Kidney tubule cell (primary cell): ENCODE results near the gene SERPINB5.

Experiments used
- DNase-seq: peaks from one replicate; pipeline ENCODE4 v3.0.0-alpha.2; 2018; ENCODE audit warnings: low spot score

The SERPINB5 gene

DNA sequence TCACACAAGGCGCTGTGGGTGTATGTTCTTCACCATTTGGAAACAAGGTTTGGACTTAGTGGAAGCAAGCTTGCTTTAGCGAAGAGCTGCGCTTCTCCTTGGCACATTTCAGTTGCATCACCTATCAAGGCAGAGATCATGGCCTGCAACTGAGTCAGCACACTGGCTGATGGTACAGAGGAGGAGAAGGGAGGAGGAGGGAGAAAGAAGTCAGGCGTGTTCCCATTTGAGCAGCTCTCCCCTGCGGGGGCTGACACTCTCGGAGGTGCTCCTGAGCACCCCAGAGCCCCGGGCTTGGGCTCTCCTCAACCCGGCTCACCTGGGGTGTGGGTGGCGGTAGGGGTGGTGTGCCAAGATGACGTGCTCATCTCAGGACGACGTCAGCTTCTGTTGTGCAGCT is 6.0 kb upstream of the SERPINB5 start:
- no peak for DNase-seq

GRCh38 chr18:63472380-63472779 is 4.4 kb upstream of the SERPINB5 start:
- DNase-seq: peak; percentile 12

DNA sequence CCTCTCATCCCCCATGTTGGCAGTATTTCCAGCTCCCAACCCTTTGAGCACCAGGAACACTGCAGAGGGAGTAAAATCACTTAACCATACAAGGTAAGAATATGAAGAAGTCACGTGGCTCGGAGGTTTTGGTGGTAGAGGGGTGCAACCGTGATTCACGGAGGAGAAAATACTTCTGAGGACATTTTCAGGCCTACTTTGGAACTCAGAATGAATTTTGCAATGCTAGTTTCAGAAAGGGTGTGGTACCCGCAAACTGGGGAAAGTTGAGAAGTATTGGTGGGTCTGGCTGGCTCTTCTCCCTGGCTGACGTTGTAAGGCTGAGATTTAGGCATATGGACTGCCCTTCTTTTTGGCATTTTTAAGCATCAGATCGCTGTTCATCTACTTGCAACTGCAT is 442 bp downstream of the SERPINB5 start:
- DNase-seq: no peak

GRCh38 chr18:63477968-63478367 is 1.2 kb downstream of the SERPINB5 start:
- no peak for DNase-seq

- DNase-seq: no peak
These were observed 3.1 kb downstream of the SERPINB5 start for GRCh38 chr18:63479826-63480225.

DNA sequence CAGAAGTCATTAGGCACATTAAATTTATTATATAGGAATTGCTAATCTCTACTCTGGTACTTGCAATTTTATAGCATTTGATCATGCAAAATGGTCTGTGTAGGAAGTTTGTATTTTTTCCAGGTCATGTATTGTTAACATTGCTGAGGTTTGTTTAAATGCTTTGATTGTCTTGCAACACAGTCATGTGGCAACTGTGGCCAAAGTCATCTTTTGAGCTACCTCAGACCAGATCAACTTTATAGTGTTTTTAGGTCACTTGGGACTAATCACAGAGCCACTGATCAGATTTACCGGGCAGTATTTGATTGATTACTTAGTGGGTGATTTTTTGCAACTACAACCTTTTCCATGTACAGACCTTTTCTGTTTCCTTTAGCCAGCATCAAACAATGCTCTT is 3.7 kb downstream of the SERPINB5 start:
- no peak for DNase-seq

DNA sequence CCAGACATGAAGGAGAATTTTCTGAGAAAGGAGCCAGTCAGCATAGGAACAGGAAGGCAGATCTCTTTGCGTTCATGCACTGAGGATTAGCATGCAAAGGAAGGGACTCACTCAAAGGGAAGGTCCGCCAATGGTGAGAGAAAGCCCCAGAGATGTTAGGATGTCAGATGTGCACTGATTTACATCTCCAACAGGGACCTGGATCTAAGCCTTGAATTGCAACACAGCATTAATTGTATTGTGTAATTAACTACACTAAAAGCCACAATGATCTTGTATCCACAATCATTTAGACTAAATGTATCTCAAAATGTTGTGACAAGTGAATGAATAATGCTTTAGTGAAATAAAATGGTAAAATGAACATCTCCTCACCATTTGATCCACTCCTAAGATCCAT is 4.2 kb downstream of the SERPINB5 start:
- no peak for DNase-seq

DNA sequence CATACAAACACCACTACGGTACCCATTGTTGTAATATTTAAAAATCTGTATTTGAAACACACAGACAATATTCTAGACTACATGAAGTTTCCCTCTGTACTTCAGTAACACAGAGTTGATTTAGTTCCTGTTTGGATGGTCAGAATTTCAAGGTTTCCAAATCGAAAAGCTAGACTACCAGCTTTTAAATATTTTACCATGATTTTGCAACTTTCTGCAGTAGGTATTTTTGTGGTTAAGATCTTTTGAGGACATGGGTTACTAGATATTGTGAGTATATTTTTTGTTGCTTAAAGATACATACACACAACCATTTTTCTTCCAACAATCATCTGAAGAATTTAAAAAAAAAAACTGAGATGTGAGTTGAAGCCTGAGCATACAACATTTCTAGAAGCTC is 10.9 kb downstream of the SERPINB5 start:
- DNase-seq: no peak

DNA sequence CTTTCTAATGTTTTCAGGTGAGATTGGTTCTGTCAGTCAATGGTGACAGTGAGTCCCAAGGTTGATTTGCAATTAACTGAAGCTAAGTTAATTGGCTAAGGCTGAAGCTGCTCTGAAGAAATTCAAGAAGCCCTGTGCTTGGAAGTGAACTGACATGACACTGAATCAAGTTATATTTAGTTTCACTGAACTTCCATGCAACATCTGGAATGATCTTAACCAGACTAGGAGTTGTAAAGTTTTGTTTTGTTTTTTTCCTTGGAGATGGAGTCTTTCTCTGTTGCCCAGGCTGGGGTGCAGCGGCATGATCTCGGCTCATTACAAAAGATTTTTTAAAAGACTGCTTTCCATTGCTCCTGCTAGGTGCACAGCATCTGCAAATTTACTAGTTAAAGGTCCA is 11.4 kb downstream of the SERPINB5 start:
- no peak for DNase-seq

DNA sequence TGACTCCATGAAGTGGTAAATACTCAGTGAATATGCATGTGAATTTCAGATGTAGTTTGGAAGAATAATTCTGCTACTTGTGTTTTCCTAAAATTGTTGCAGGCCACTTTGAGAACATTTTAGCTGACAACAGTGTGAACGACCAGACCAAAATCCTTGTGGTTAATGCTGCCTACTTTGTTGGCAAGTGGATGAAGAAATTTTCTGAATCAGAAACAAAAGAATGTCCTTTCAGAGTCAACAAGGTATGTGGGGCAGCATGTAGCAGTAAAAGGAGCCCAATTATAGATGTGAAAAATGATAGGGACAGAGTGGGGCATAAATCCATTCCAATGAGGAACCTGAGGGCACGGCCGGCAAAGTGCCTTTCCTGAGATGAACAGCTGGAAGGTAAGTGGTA is 16.1 kb downstream of the SERPINB5 start:
- DNase-seq: no peak

GRCh38 chr18:63495675-63496074 is 18.9 kb downstream of the SERPINB5 start:
- DNase-seq: no peak

DNA sequence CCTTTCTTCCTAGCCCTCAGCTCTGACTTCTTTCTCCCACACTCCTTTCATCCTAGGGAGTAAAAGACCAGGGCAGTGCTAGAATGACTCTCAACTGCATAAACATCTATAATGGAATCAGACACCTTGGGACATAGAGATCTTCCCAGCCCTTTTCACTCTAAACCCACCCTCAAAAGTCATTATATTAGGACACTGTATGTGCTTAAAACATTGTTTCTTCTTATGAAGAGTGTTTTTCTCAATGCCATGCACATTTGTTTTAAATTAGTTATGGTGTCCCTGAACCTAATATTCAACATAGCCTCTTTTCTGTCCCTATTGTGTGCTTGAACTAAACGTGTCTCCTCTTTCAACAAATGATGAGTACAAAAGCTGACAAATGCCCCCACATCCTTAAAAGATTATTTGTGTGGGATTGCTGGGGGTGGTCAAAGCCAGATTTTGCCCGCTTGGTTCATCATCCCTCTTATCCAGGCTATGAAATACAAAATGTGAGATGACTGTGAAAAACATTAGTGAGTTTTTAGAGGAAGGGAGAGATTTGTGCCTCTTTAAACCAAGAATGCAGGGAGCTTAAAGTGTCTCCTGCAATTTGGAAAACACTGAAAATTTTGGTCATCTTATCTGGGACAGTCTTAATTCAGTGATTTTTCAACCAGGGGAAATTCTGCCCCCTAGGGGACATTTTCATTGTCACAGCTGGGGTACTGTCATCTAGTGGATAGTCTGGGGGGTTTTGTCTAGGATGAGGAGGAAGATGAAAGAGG is 29.0 kb downstream of the SERPINB5 start:
- peak; percentile 27 for DNase-seq

DNA sequence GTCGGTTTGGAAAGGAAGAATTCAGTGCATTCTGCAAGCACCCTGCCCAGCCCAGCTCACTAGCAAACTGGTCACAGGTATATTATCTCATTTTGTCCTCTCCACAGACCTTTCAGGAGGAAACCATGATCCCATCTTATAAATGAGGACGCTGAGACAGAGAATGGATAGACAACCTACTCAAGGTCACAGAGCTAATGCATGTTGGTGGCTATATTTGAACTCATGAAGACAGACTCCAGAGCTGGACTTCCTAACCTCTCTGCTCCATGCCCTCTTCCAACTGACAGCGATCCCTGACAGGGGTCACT is 29.5 kb downstream of the SERPINB5 start:
- no peak for DNase-seq

GRCh38 chr18:63508596-63508995 is 31.8 kb downstream of the SERPINB5 start:
- no peak for DNase-seq

GRCh38 chr18:63511285-63511684 is 34.5 kb downstream of the SERPINB5 start:
- peak; percentile 63 for DNase-seq

DNA sequence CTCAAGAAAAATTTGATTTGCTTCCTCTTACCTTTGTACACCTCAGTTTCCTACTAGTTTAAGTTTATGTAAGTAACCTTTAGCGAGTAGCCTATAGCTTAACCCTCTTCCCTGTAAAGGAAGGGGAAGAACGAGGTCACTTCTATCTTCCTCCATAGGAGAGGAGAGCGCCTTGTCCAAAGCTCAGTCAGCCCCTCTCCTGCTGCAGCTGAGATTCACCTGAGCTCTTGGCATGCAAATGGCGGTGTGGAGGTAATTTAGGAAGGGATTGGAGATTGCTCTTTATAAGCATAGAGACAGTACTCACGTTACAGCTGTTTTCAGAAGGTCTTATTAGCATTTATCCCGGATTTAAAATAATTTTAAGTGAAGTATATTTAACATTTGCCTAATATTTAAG is 37.6 kb downstream of the SERPINB5 start:
- no peak for DNase-seq

GRCh38 chr18:63514888-63515678 is 38.3 kb downstream of the SERPINB5 start:
- DNase-seq: no peak

- no peak for DNase-seq
These were observed 39.0 kb downstream of the SERPINB5 start for GRCh38 chr18:63515801-63516200.

- peak; percentile 86 for DNase-seq
These were observed 41.6 kb downstream of the SERPINB5 start for GRCh38 chr18:63518178-63519012.

DNA sequence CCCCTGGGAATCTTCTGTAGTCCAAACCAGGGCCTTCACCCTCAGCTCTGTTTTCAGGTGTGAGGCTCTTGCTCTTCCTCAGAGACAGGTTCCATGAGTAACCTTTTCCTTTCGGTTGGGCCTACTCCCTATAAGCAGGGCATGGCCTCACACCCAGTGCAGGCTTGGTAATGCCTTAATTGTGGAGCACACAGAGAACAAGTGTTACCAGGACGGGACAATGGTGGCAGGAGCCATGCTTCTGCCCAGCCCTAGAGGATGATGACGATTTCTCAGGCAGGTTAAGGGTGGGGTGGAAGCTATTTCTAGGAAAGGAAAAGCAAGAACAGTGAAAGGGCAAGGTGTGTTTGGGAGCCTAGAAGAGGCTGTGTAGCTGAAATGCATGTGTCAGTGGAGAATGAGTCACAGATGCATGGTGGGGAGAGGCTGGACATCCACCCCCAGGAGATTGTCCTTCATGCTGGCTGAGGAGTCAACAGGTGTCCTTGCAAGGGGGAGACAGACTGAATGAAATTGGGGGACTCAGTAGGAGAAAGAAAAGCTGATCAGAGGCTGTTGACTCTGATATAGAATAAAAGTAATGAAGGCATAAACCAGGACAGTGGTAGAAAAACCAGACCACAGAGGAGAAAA is 43.4 kb downstream of the SERPINB5 start:
- DNase-seq: peak; percentile 18

DNA sequence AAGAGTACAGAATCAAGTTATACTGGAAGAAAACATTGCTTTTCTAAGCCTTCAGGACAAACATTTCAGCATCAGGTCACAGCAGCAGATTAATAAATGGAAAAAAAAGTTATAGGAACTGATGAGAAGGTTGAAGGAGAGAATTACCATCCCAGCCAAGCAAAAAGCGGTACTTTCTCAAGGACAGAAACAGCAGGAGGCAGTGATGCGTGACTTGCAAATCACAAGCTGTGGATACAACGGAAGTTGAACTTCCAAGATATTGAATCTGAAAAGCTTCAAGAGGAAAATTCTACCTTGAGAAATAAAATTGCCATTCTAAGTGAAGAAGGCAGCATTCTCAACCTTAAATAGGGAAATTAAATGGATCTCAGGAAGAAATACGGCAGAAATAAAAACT is 46.9 kb downstream of the SERPINB5 start:
- DNase-seq: no peak

- DNase-seq: no peak
These were observed 50.5 kb downstream of the SERPINB5 start for GRCh38 chr18:63527251-63527650.
